ENCODE measurements around the gene RAET1E. TPM values are rescaled to one million over a fixed set of nuclear protein-coding genes. Genes with fewer than 3 reads are reported as not detected.
"Not testable (repeated sequence)": the region's sequence is repeated elsewhere in the genome, so short reads cannot be mapped to it uniquely, and the experiment has no call there.

Gene RAET1E
- total RNA-seq, 1 donor from 2014 or later, result 0.19 TPM

DNA sequence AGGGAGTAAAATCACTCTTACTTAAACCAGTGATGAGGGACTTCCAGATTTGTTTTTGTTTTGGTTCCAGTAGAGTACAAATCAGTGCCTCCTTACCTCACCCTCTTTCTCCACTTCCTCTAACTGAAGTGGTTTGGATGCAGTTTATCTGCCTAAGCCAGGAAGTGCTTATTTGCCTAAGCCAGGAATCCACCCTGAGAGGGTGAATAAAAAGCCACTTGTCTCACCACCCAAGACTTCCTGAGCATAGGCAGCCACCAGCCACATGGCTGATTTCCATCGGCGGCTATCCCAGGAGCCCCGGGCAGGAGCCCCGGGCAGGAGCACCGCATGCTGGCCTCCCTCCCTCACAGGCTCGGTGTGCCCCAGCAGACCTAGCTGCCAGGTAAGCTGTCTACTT lies 45.7 kb downstream of the RAET1E start:
- Histone ChIP-seq H3K27me3 (ENCODE audit: low read depth) (no peaks in the 10 kb centered on the region), H3K27ac (replicated peaks) (no peak overlapping the region), H3K4me1 (peaks cover 12% of the 10 kb centered on the region), H3K9me3 (replicated peaks) (no peaks in the 10 kb centered on the region), H3K36me3 (no peaks in the 10 kb centered on the region), H3K4me3 (no peak overlapping the region)
- TF ChIP-seq, protein P1, sequence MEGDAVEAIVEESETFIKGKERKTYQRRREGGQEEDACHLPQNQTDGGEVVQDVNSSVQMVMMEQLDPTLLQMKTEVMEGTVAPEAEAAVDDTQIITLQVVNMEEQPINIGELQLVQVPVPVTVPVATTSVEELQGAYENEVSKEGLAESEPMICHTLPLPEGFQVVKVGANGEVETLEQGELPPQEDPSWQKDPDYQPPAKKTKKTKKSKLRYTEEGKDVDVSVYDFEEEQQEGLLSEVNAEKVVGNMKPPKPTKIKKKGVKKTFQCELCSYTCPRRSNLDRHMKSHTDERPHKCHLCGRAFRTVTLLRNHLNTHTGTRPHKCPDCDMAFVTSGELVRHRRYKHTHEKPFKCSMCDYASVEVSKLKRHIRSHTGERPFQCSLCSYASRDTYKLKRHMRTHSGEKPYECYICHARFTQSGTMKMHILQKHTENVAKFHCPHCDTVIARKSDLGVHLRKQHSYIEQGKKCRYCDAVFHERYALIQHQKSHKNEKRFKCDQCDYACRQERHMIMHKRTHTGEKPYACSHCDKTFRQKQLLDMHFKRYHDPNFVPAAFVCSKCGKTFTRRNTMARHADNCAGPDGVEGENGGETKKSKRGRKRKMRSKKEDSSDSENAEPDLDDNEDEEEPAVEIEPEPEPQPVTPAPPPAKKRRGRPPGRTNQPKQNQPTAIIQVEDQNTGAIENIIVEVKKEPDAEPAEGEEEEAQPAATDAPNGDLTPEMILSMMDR (IDR thresholded peaks at IDR 0.05; ENCODE audit: borderline replicate concordance), result no peak
- intact Hi-C loops (cut with micrococcal nuclease), result no loop called here
- DNase-seq, result no peak

DNA sequence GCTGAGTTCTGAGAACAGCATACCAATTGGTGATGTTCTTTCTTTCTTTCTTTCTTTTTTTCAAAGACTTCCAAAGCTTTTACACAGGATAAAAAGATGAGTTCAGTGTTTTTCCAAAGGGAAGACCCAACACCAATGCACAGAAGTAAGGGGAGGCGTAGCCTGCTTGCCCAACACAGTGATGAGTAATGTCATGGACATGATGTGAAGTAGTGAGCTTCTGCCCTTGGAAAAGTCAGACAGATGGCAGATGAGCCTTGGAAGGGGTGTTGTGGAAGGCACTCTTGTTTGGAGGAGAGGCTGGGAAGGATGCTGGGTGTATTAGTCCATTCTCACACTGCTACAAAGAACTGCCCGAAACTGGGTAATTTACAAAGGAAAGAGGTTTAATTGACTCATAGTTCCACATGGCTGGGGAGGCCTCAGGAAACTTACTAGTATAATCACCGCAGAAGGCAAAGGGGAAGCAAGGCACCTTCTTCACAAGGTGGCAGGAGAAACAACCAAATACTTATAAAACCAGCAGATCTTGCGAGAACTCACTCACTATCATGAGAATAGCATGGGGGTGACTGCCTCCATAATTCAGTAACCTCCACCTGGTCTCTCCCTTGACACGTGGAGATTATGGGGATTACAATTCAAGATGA lies 46.3 kb downstream of the RAET1E start:
- Histone ChIP-seq H3K27ac (replicated peaks) (no peak overlapping the region), H3K4me1 (peaks cover 18% of the 10 kb centered on the region), H3K9me3 (replicated peaks) (no peaks in the 10 kb centered on the region), H3K36me3 (no peaks in the 10 kb centered on the region), H3K4me3 (no peak overlapping the region), H3K27me3 (ENCODE audit: low read depth) (no peaks in the 10 kb centered on the region)
- intact Hi-C loops (cut with micrococcal nuclease), result no loop called here
- TF ChIP-seq, protein P1 (IDR thresholded peaks at IDR 0.05; ENCODE audit: borderline replicate concordance), result no peak
- no peak for DNase-seq

DNA sequence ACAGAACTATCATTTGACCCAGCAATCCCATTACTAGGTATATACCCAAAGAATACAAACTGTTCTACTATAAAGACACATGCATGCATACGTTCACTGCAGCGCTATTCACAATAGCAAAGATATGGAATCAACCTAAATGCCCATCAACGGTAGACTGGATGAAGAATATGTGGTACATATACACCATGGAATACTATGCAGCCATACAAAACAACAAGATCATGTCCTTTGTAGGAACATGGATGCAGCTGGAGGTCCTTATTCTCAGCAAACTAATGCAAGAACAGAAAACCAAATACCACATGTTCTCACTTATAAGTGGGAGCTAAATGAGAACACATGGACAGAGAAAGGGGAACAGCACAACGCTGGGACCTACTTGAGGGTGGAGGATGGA lies 49.6 kb downstream of the RAET1E start:
- H3K4me1 ChIP-seq, result peaks cover 26% of the 10 kb centered on the region
- H3K4me3 ChIP-seq; intact Hi-C loops (cut with micrococcal nuclease); H3K27me3 ChIP-seq (ENCODE audit: low read depth); H3K36me3 ChIP-seq; H3K27ac ChIP-seq (replicated peaks); DNase-seq; H3K9me3 ChIP-seq (replicated peaks): not testable (repeated sequence)

Other genes with a start within 250 kb of the RAET1E start
- 11.6 TPM for gene KATNA1, start 249.4 kb downstream of the RAET1E start, total RNA-seq
- 10.8 TPM for gene LATS1, start 180.0 kb downstream of the RAET1E start, total RNA-seq
- gene NUP43, start 151.6 kb downstream of the RAET1E start, total RNA-seq, result 29.7 TPM
- 166 TPM for gene PCMT1, start 148.4 kb downstream of the RAET1E start, total RNA-seq
- gene LRP11, start 33.8 kb downstream of the RAET1E start, total RNA-seq, result 18.2 TPM
- gene RAET1G, start 25.0 kb upstream of the RAET1E start, total RNA-seq, result 0.19 TPM
- gene ULBP2, start 43.9 kb upstream of the RAET1E start, total RNA-seq, result 0.93 TPM
- gene ULBP1, start 65.8 kb upstream of the RAET1E start, total RNA-seq, result 0.38 TPM
- not detected for gene RAET1L, start 127.4 kb upstream of the RAET1E start, total RNA-seq
- gene ULBP3, start 171.0 kb upstream of the RAET1E start, total RNA-seq, result 0.99 TPM
- 116 TPM for gene PPP1R14C, start 244.9 kb upstream of the RAET1E start, total RNA-seq